ENCODE results near the gene PRAMEF11.
"Not testable (repeated sequence)": the region's sequence is repeated elsewhere in the genome, so short reads cannot be mapped to it uniquely, and the experiment has no call there.

- TF ChIP-seq CTCF, POLR2A (IDR thresholded peaks at IDR 0.05): not testable (repeated sequence)
Measured at GRCh38 chr1:12784729-12785128, 46.5 kb downstream of the PRAMEF11 start.

All from thyroid gland (tissue), 4 donors.